GM18867 (cell line): ENCODE results near the gene CASK.

Experiments used
- ATAC-seq: cut with Tn5 transposase; IDR thresholded peaks from one replicate; pipeline ENCODE4 v1.9.1; 2021; ENCODE audit warnings: mild to moderate bottlenecking, moderate library complexity; ENCODE audit not compliant: unreplicated experiment

The CASK gene

DNA sequence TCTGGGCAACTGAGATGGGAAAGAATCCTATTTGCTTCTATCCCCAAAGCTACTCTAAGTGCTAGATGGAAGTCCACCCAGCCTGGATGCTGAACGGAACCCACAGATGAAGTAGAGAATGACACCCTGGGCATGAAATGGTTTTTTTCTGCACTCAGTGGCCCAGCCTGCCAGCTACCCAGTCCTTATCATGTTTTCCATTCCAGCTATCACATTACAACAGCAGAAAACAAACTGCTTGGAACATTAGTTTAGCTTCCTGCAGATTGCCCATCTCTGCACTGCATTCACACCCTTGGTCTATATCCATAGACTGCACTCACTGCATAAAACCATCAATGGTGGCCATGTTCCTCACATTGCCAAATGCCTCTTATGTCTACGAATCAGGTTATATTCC, 397.1 kb downstream of the CASK start:
- no peak for ATAC-seq

DNA sequence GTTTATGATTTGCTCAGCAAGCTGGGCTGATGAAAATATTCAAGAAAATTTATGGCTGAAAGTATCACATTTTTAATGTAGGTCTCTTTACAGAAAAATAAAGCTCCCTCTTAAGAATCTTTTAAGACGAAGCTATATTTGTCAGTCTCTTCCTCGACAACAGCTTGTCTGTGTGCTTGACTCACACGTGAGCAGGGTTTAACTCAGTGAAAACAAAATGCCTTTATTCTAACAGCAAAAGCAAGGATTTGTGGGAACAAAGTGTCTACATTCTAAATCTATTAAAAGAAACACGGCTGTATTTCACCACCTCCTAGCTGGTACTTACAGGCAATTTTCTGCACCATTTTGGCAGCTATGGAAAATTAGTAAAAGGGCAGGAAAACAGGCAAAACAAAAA, 400.7 kb downstream of the CASK start:
- ATAC-seq: no peak

- ATAC-seq: no peak
Observed at GRCh38 chrX:41522081-41522480, 401.3 kb downstream of the CASK start.

DNA sequence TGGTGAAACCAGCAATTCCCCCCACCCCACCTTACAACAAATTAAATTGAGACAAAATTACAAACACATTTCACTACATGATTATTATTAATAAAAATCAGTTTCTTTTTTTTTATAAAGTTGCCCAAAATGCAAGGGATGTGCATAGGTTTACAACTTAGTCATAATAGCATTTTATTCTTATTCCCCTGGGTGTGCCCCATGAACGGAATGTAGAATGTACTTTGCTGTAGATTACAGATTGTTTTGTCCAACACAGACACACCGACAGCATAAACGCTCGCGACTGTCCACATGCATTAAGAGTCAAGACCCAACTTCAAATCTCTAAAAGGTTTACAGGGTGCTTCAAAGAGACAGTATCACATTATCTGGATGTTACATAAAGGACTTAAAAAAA, 403.9 kb downstream of the CASK start:
- ATAC-seq: no peak

DNA sequence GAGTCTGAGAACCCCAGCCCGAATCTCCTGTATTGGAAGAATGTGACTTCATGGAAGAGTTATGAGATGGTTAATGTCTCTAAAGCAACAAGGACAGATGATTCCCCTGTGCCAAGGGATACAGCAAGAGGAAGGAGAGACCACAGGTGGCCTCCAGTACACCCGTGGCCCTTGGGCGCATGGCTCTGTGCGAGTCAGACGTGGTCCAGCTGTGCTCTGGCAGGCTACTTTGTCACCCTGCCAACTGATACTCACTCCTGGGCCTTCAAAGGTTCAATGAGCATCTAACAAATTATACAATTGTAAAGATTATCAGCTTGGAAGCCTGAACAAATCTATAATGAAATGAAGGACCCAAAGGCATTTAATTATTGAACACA, 404.5 kb downstream of the CASK start:
- no peak for ATAC-seq

DNA sequence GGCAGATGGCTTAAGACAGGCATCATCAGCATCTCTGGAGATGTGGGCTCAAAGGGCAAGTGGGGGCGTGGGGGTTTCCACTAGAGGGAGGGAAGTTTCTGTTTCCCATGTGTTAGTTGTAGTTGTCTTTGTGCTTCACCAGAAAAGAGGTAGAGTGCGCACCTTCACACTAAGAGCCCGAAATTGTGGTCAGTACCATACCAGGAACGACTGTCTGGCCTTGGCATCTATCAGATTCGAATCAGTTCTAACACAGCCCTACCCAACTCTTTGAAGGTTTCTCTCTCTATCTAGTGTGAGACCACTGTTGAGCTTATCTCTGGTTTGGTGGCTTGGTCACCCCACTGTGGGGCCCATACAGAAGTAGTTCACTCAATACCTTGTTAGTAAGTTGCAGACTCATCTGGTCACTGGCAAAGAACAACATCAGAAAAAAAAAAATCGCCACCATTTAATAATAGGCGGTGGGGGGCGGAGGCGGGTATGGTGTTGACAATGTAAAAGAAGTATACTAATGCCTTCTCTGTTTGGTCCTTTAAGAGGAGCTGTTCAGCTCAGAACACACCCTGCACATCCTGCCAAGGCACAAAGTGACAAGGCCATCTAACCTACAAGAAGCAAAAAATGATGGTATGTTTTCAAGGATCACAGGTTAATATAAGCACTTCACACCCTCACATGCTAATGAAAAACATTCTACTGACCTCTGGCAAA, 405.1 kb downstream of the CASK start:
- no peak for ATAC-seq

GRCh38 chrX:41516999-41517765, 406.2 kb downstream of the CASK start:
- no peak for ATAC-seq

GRCh38 chrX:41516456-41516855, 406.9 kb downstream of the CASK start:
- ATAC-seq: no peak

DNA sequence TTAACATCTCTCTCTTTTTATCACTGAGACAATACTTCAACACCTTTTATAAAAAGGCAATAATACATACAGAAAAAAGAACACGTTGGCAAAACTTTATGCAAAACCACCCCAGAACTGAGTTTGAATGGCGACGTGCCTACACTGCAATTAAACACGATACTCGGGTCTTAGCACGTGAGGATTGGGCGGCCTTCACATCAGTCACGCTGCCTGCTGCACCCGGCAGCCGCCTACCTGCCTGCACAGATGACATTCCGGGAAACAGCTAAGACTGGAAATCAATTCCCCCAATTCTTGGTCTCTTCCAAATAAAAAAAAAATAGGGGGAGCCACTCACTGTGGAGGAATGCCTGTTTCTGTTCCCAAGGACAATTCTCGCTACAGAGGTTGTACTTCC, 408.0 kb downstream of the CASK start:
- ATAC-seq: no peak

- ATAC-seq: no peak
Observed at GRCh38 chrX:41514179-41514578, 409.2 kb downstream of the CASK start.

DNA sequence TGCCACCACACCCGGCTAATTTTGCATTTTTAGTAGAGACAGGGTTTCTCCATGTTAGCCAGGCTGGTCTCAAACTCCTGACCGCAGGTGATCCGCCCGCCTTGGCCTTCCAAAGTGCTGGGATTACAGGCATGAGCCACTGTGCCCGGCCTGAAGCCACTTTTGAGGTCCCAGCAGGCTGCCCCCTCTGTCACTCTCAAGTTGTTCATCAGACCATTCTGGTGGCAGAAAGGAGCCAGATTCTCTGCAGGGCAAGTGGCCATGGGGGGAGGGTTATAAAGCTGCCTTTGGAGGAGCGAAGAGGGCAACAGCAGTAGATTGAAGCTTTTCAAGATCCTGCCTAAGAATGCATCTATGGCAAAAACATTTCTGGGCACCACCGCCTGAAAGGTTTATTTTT, 410.5 kb downstream of the CASK start:
- peak; percentile 11 for ATAC-seq

DNA sequence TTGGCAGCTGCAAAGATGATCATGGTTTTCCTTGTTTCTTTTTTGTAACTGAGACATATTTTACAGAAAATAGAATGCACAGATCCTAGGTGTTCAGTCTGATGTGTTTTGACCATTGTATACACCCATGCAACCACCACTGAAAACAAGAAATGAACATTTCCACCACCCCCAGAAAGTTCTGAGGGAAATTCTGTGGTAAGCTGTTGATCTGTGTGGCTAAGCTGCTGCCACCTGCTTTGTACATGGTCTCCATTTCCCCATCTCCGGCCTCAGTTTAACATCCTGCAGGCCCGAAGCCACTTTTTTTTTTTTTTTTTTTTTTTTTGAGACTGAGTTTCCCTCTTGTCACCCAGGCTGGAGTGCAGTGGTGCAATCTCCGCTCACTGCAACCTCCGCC, 411.0 kb downstream of the CASK start:
- ATAC-seq: peak; percentile 98

DNA sequence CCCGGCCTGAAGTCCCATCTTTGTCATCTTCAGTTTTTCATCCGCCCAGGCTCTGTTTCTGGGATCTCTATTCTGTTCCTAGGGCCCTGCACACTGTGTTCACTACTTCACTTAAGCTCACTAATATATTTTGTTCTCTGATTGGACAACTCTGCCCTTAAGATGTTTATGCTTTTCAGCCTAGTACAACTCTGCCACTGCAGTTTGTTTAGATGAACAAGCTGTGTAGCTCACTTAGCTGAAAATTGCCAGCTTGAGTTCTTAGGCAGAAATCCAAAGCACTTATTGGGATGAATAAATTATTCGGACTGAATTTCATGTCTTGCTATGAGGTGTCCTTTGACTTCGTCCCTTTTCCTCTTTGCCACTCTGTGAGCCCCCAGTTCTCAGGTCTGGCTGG, 415.4 kb downstream of the CASK start:
- no peak for ATAC-seq

DNA sequence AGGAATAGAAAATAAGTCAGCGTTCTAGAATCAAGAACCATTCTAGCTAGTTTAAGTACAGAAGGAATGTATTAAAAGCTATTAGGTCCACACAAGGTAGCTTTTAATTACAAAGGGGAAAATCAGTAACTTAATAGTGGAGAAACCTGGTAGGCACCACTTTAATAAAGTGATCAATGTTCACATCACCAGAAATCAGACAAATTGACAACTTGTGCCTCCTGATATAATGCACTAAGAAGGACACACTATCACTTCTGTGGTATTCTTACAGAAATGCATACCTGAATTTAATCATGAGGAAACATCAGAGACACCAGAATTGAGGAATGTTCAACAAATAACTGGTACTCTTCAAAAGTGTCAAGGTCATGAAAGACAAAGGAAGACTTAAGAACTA, 421.4 kb downstream of the CASK start:
- ATAC-seq: no peak

GRCh38 chrX:41499984-41500383, 423.4 kb downstream of the CASK start:
- no peak for ATAC-seq

DNA sequence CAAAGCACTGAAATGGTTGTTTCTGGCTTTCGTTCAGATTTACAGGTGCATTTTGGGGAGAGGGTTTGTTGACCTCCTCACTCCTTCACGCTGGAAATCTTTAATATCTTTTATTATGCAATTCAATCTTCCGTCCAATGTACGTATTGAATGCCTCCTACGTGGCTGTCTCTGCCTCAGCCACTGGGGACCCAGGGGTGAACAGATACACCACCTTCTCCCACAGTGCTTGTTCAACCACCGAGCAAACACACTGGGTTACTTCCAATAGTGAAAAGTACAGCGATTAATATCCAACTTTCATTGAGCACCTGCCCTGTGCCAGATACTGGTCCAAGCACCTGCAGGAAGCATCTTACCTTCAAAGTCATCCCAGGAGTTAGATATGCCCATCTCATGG, 424.2 kb downstream of the CASK start:
- no peak for ATAC-seq

DNA sequence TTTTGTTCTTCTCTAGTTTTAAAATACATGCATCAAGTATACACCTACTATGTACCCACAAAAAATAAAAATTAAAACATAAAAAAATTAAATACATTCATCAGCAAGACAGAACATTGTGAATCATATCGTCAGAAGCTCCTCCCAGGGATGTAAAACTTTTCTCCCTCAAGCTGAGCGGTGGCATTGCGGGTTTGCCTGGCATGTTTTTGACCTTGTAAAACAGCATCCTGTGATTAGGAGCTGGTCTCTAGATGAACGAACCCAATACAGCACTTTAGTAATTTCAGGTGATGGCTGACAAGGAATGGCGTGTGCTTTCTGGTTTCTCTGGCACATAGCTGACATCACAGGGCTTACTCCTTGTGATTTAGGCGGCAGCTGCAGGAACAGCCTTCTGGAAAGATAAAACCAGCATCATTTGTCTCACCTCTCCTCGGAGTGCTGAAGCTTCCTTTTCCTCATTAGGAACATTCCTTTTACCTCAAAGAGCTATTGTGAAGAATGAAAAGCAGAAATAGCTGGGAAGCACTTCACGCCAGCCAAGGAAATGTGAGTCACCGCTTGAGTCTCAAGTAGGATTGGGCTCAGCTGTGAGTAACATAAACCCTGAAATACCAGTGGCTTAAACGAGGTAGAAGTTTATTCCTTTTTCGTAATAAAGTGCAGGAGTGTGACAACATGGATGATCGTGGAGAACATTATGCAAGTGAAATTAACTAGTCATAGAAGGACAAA, 431.9 kb downstream of the CASK start:
- ATAC-seq: no peak

DNA sequence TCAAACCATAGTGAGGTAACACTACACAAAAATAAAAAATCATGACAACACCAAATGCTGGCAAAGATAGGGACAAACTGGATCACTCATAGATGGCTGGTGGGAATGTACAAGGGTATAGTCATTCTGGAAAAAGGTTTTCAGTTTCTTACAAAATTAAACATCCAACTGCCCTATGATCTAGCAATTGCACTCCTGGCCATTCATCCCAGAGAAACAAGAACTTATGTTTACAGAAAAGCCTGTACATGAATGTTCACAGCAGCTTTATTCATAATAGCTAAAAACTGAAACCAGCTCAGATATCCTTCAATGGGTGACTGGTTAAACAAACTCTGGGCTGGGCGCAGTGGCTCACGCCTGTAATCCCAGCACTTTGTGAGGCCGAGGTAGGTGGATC, 432.9 kb downstream of the CASK start:
- no peak for ATAC-seq

DNA sequence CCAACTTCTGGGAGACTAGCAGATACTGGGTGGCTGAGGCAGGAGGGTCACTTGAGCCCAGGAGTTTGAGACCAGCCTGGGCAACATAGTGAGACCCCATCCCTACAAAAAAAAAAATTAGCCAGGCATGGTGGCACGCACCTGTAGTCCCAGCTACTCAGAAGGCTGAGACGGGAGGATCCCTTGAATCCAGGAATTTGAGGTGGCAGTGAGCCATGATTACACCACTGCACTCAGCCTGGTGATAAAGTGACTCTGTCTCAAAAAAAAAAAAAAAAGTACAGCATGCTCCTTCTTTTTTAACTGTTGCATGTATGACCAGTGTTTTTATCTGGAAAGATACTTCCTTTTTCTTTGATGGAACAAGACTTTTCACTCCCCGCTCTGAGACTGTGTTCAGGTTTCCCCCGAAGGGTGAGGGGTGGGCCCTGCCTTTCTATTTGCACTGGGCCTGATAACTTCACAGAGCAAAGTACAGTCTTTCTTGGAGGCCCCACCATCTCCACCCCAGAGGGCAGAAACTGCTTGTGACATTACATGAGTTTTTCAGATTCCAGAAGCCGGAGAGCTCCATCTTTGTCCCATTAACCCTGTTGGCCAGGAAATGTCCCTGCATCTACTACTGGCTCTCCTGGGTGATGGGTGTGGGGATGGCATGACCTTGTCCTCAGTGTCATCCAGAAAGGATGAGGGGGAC, 441.1 kb downstream of the CASK start:
- no peak for ATAC-seq

DNA sequence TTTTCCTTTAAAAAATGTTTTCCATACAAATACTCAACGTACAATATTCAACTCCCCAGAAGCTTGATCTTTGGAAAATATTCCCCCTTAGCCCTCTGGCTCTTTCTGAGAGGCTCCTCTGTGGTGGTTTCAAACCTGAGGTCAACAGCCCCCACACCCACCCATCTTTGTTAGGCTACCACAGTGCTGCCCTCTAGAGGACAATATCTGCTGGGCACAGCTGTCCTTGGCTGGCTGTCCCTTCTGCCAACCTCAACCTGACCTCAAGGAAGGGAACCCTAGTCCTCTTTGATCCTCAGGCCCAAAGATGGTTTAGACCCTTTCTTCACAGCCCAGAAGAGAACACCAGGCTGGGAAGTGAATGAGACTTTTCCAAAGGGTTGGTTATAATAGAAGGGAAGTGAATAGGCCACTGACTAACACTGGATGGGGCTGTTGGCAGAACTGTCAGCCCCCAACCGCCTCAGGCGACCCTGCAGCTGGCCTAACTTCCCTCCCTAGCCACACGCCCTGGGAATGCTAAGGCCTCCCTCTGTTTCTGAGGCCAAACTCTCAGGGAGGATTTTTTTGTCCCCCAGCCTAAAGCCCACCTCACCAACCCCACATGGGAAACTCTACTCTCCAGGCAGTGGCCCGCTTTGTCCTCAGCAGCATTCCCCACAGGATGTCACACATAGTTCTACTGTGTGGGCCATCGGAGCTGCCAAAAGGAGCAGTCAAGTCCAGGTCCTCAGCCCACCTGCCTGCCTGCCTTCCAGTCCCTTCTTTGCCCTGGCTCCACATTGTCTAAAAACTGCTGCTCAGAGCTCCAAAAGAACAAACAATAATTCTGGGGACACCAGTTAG, 441.9 kb downstream of the CASK start:
- ATAC-seq: no peak
